HG02588 (cell line): ENCODE results near the gene ARHGAP24.

ENCODE experiments used
- ATAC-seq: cut with Tn5 transposase; IDR thresholded peaks from one replicate; pipeline ENCODE4 v1.9.1; 2021; ENCODE audit warnings: mild to moderate bottlenecking, moderate library complexity; ENCODE audit not compliant: unreplicated experiment

The ARHGAP24 gene

GRCh38 chr4:85732124-85732523, 257.2 kb downstream of the ARHGAP24 start:
- no peak for ATAC-seq

- ATAC-seq: no peak
These were observed 258.8 kb downstream of the ARHGAP24 start for GRCh38 chr4:85733798-85734197.

GRCh38 chr4:85734424-85734831, 259.5 kb downstream of the ARHGAP24 start:
- no peak for ATAC-seq

- no peak for ATAC-seq
These were observed 261.6 kb downstream of the ARHGAP24 start for GRCh38 chr4:85736571-85736970.

GRCh38 chr4:85737254-85737653, 262.3 kb downstream of the ARHGAP24 start:
- no peak for ATAC-seq

GRCh38 chr4:85738721-85739120, 263.8 kb downstream of the ARHGAP24 start:
- no peak for ATAC-seq

GRCh38 chr4:85740431-85740861, 265.5 kb downstream of the ARHGAP24 start:
- no peak for ATAC-seq

- ATAC-seq: no peak
These were observed 266.4 kb downstream of the ARHGAP24 start for GRCh38 chr4:85741381-85741780.

GRCh38 chr4:85741921-85742591, 267.1 kb downstream of the ARHGAP24 start:
- no peak for ATAC-seq

GRCh38 chr4:85744950-85745349, 270.0 kb downstream of the ARHGAP24 start:
- no peak for ATAC-seq

- no peak for ATAC-seq
These were observed 271.0 kb downstream of the ARHGAP24 start for GRCh38 chr4:85745939-85746338.

GRCh38 chr4:85747882-85748491, 273.0 kb downstream of the ARHGAP24 start:
- ATAC-seq: peak; percentile 65

- no peak for ATAC-seq
These were observed 273.7 kb downstream of the ARHGAP24 start for GRCh38 chr4:85748654-85749053.

- no peak for ATAC-seq
These were observed 276.9 kb downstream of the ARHGAP24 start for GRCh38 chr4:85751866-85752265.

- ATAC-seq: no peak
These were observed 280.3 kb downstream of the ARHGAP24 start for GRCh38 chr4:85755285-85755684.

- peak; percentile 49 for ATAC-seq
These were observed 282.0 kb downstream of the ARHGAP24 start for GRCh38 chr4:85756938-85757337.

- ATAC-seq: no peak
These were observed 284.4 kb downstream of the ARHGAP24 start for GRCh38 chr4:85759388-85759787.

GRCh38 chr4:85760511-85760910, 285.6 kb downstream of the ARHGAP24 start:
- ATAC-seq: no peak

- no peak for ATAC-seq
These were observed 287.0 kb downstream of the ARHGAP24 start for GRCh38 chr4:85761803-85762528.

- ATAC-seq: no peak
These were observed 287.6 kb downstream of the ARHGAP24 start for GRCh38 chr4:85762529-85762871.

GRCh38 chr4:85763202-85763601, 288.3 kb downstream of the ARHGAP24 start:
- no peak for ATAC-seq

GRCh38 chr4:85767649-85768048, 292.7 kb downstream of the ARHGAP24 start:
- no peak for ATAC-seq
